Spleen (tissue), 11 donors: Measurements from ENCODE around the gene ADCY6. TPM values are rescaled to one million over a fixed set of nuclear protein-coding genes. Genes with fewer than 3 reads are reported as not detected.

Source experiments
- DNase-seq: peaks from one replicate; pipeline ENCODE4 v3.0.0-alpha.2; 2020
- H3K27ac ChIP-seq, 8 donors: fragments of 200-600 bp; sonication (generic) in 7 of 8; 1 replicate in 4 of 8; 2 replicates in 4 of 8; pipeline versions ENCODE4 v1.5.0 to v1.8.0; 2016 to 2021; ENCODE audit warnings: inconsistent platforms in 4 of 8, mild to moderate bottlenecking in 4 of 8, moderate library complexity in 1 of 8
- H3K27me3 ChIP-seq, 7 donors: fragments of 200-600 bp; sonication (generic) in 6 of 7; replicated peaks in 1 of 7; 1 replicate in 4 of 7; 2 replicates in 3 of 7; pipeline versions ENCODE4 v1.5.0 to v1.8.0; 2016 to 2021; ENCODE audit warnings: inconsistent platforms in 3 of 7, mild to moderate bottlenecking in 1 of 7
- H3K36me3 ChIP-seq, 6 donors: fragments of 200-600 bp; sonication (generic) in 5 of 6; 1 replicate in 4 of 6; 2 replicates in 2 of 6; pipeline versions ENCODE4 v1.5.0 to v1.8.0; 2016 to 2021; ENCODE audit warnings: inconsistent platforms in 2 of 6
- H3K4me1 ChIP-seq, 6 donors: fragments of 200-600 bp; sonication (generic) in 5 of 6; 1 replicate in 3 of 6; 2 replicates in 3 of 6; pipeline versions ENCODE4 v1.5.0 to v1.8.0; 2016 to 2021; ENCODE audit warnings: inconsistent platforms in 3 of 6
- H3K4me3 ChIP-seq, 8 donors: fragments of 200-600 bp; sonication (generic) in 7 of 8; 1 replicate in 4 of 8; 2 replicates in 4 of 8; pipeline versions ENCODE4 v1.5.0 to v1.8.0; 2016 to 2021; ENCODE audit warnings: inconsistent platforms in 4 of 8, mild to moderate bottlenecking in 4 of 8, moderate library complexity in 2 of 8
- H3K9me3 ChIP-seq, 8 donors: fragments of 200-600 bp; sonication (generic) in 7 of 8; 1 replicate in 4 of 8; 2 replicates in 4 of 8; pipeline versions ENCODE4 v1.5.0 to v1.8.0; 2016 to 2021; ENCODE audit warnings: inconsistent platforms in 4 of 8
- CTCF ChIP-seq, 11 experiments: fragments of 200-600 bp in 7 of 11; fragments of 450-650 bp in 4 of 11; sonication (generic) in 4 of 11; IDR thresholded peaks in 8 of 11; conservative IDR thresholded peaks in 3 of 11; 1 replicate in 7 of 11; 2 replicates in 4 of 11; pipeline versions ENCODE4 v1.4.0 to v1.8.0; 2016 to 2021; ENCODE audit warnings: antibody characterized with exemption in 11 of 11, inconsistent platforms in 4 of 11, mild to moderate bottlenecking in 1 of 11
- POLR2A ChIP-seq, 3 donors: fragments of 450-650 bp; IDR thresholded peaks; one replicate each; pipeline ENCODE4 v1.5.1; 2017; ENCODE audit warnings: antibody characterized with exemption in 3 of 3, mild to moderate bottlenecking in 1 of 3
- POLR2AphosphoS5 ChIP-seq, 3 donors: sonication (generic); formaldehyde crosslinking; IDR thresholded peaks; one replicate each; pipeline ENCODE4 v1.5.1; 2017; ENCODE audit warnings: antibody characterized with exemption in 3 of 3
- WGBS, 5 donors: extraction: QIAGEN DNeasy Blood & Tissue Kit in 3 of 5; methylation state at CpG; one replicate each; pipeline versions ENCODE4 v1.1.5 to v1.1.7; 2013 to 2018; 5-methylcytosine and 5-hydroxymethylcytosine counted together
- intact Hi-C: fragments of 100-400 bp; cut with DNase I; formaldehyde crosslinking; loops from one replicate; pipeline ENCODE4 v1.15.0; 2023; ENCODE audit warnings: low total_unique reads
- polyA plus RNA-seq, 3 donors: library from polyadenylated mRNA; stranded (reverse); fragments of 200-250 nt; gene quantifications; one replicate each; pipeline ENCODE4 v1.2.1, GENCODE V29; 2013
- total RNA-seq, 7 donors: library from RNA; depleted of rRNA in 3 of 7; stranded (reverse); fragments of >200 nt in 3 of 7; fragmentation: NEBNext Ultra II Directional in 4 of 7; extraction: Animal tissue kit (Norgen Biotek cat#: 25700) in 4 of 7; gene quantifications; one replicate each; pipeline versions ENCODE4 v1.1.0 to v1.2.1, GENCODE V29; 2016 to 2021
- donor health status: healthy with polysubstance abuse.
- donor health status: DM: no; HTN: no; CAD: no; lungs with moderate emphysema.
- donor health status: DM: no; HTN: no; CAD: no.
- donor health status: Bipolar disorder and iron deficiency.
- donor health status: healthy.
- donor health status: DM: no; HTN: no; CAD: no.
- donor health status: DM: yes; HTN: yes; CAD: no.

ADCY6 gene
- total and polyA plus RNA-seq, 10 donors, result 1.6 to 20.4 (median 13.7) TPM

GRCh38 chr12:48781750-48782456 is 7.0 kb downstream of the ADCY6 start:
- H3K27ac ChIP-seq, result no peak overlapping the region

GRCh38 chr12:48780381-48781025 is 8.4 kb downstream of the ADCY6 start:
- Histone ChIP-seq H3K27ac (peak overlapping the region in 1 of 8 donors; percentile 1), H3K4me1 (peaks cover 0 to 4% (median 0%) of the 10 kb centered on the region in 6 donors), H3K4me3 (no peak overlapping the region), H3K27me3 (no peaks in the 10 kb centered on the region), H3K9me3 (no peaks in the 10 kb centered on the region), H3K36me3 (peaks cover 0 to 28% (median 3%) of the 10 kb centered on the region in 6 donors)
- TF ChIP-seq POLR2A (IDR thresholded peaks at IDR 0.05) (no peak), CTCF (IDR thresholded peaks at IDR 0.05 in 8 of 11, conservative IDR thresholded peaks at IDR 0.05 in 3 of 11) (no peak), POLR2AphosphoS5 (IDR thresholded peaks at IDR 0.05) (no peak)
- WGBS, 5 donors, result 79 to 87% (median 81%) methylated on average over 9 to 11 of the region's 11 CpGs
- no peak for DNase-seq
- intact Hi-C loops, result no loop called here

More at GRCh38 chr12:48781750-48782456, 7.0 kb downstream of the ADCY6 start:
- no peaks in the 10 kb centered on the region for H3K9me3 ChIP-seq
- no peak overlapping the region for H3K4me3 ChIP-seq
- intact Hi-C loops, result no loop called here
- no peak for TF ChIP-seq CTCF (IDR thresholded peaks at IDR 0.05 in 8 of 11, conservative IDR thresholded peaks at IDR 0.05 in 3 of 11)
- TF ChIP-seq POLR2A (IDR thresholded peaks at IDR 0.05), result no peak
- no peak for TF ChIP-seq POLR2AphosphoS5 (IDR thresholded peaks at IDR 0.05)
- no peak for DNase-seq
- 80 to 94% (median 89%) methylated on average over 8 to 9 of the region's 9 CpGs for WGBS, 5 donors
- peaks cover 0 to 5% (median under 1%) of the 10 kb centered on the region in 6 donors for H3K4me1 ChIP-seq
- peaks cover 0 to 16% (median 3%) of the 10 kb centered on the region in 6 donors for H3K36me3 ChIP-seq
- peaks cover 0 to 1% (median 0%) of the 10 kb centered on the region in 7 donors for H3K27me3 ChIP-seq

GRCh38 chr12:48779869-48780268 is 9.0 kb downstream of the ADCY6 start:
- H3K4me1 ChIP-seq, result peaks cover 0 to 4% (median 0%) of the 10 kb centered on the region in 6 donors
- intact Hi-C loops, result no loop called here
- WGBS, 5 donors, result 25 to 36% (median 31%) methylated on average over 3 of the region's 3 CpGs

More at GRCh38 chr12:48779869-48780268, 9.0 kb downstream of the ADCY6 start:
- H3K27ac ChIP-seq, result no peak overlapping the region
- no peaks in the 10 kb centered on the region for H3K27me3 ChIP-seq
- peaks cover 0 to 34% (median 5%) of the 10 kb centered on the region in 6 donors for H3K36me3 ChIP-seq
- TF ChIP-seq POLR2A (IDR thresholded peaks at IDR 0.05) (no peak), CTCF (IDR thresholded peaks at IDR 0.05 in 8 of 11, conservative IDR thresholded peaks at IDR 0.05 in 3 of 11) (no peak), POLR2AphosphoS5 (IDR thresholded peaks at IDR 0.05) (no peak)
- no peak for DNase-seq
- H3K9me3 ChIP-seq, result no peaks in the 10 kb centered on the region
- no peak overlapping the region for H3K4me3 ChIP-seq
